Tibial nerve (tissue), 3 donors: Measurements from ENCODE around the gene NKD1.

Source experiments
- CTCF ChIP-seq, 5 experiments: fragments of 200-600 bp in 3 of 5; fragments of 450-650 bp in 2 of 5; sonication (generic) in 3 of 5; IDR thresholded peaks; one replicate each; pipeline ENCODE4 v1.5.1; 2016 to 2019; ENCODE audit warnings: antibody characterized with exemption in 5 of 5, mild to moderate bottlenecking in 3 of 5, moderate library complexity in 2 of 5
- POLR2A ChIP-seq, 2 donors: fragments of 450-650 bp; IDR thresholded peaks; one replicate each; pipeline ENCODE4 v1.6.1; 2017; ENCODE audit warnings: antibody characterized with exemption in 2 of 2, mild to moderate bottlenecking in 2 of 2, moderate library complexity in 2 of 2

- TF ChIP-seq CTCF (IDR thresholded peaks at IDR 0.05), result no peak
- TF ChIP-seq POLR2A (IDR thresholded peaks at IDR 0.05), result no peak
Measured at GRCh38 chr16:50539822-50540710, 8.1 kb upstream of the NKD1 start.
